C1 segment of cervical spinal cord (tissue), 14 donors: ENCODE data around the gene COL4A3.

Experiments
- DNase-seq, 14 donors: peaks; one replicate each; lab custom pipeline; 2025; lab: John Stamatoyannopoulos, UW

Gene COL4A3

GRCh38 chr2:227287771-227288170 is 123.3 kb downstream of the COL4A3 start:
- DNase-seq: no peak

GRCh38 chr2:227292314-227292713 is 127.9 kb downstream of the COL4A3 start:
- no peak for DNase-seq

GRCh38 chr2:227293531-227293930 is 129.1 kb downstream of the COL4A3 start:
- no peak for DNase-seq

- DNase-seq: no peak
Measured at GRCh38 chr2:227295806-227296205, 131.4 kb downstream of the COL4A3 start.

- no peak for DNase-seq
Measured at GRCh38 chr2:227296671-227297405, 132.4 kb downstream of the COL4A3 start.

- DNase-seq: no peak
Measured at GRCh38 chr2:227301523-227301922, 137.1 kb downstream of the COL4A3 start.

GRCh38 chr2:227308784-227309183 is 144.4 kb downstream of the COL4A3 start:
- peak in 1 of 14 donors; percentile 9 for DNase-seq

GRCh38 chr2:227310756-227311110 is 146.3 kb downstream of the COL4A3 start:
- DNase-seq: no peak

GRCh38 chr2:227311861-227312506 is 147.6 kb downstream of the COL4A3 start:
- no peak for DNase-seq

- no peak for DNase-seq
Measured at GRCh38 chr2:227312579-227312978, 148.2 kb downstream of the COL4A3 start.

- DNase-seq: no peak
Measured at GRCh38 chr2:227313310-227313709, 148.9 kb downstream of the COL4A3 start.

GRCh38 chr2:227317834-227318233 is 153.4 kb downstream of the COL4A3 start:
- DNase-seq: no peak

- no peak for DNase-seq
Measured at GRCh38 chr2:227320305-227321094, 156.1 kb downstream of the COL4A3 start.

GRCh38 chr2:227322530-227323205 is 158.2 kb downstream of the COL4A3 start:
- no peak for DNase-seq

GRCh38 chr2:227323818-227324217 is 159.4 kb downstream of the COL4A3 start:
- no peak for DNase-seq

- peak in 4 of 14 donors; percentile 34 to 60 (median 44) for DNase-seq
Measured at GRCh38 chr2:227324642-227324994, 160.2 kb downstream of the COL4A3 start.

GRCh38 chr2:227324995-227325838 is 160.8 kb downstream of the COL4A3 start, which contains the start of gene MFF:
MFF (plus strand) TSS chr2:227325251; CDS start chr2:227330666, 5,415 bp downstream.
- DNase-seq: peak; percentile 44 to 94 (median 88)

GRCh38 chr2:227325839-227326195 is 161.4 kb downstream of the COL4A3 start:
- peak in 4 of 14 donors; percentile 58 to 65 (median 60) for DNase-seq

GRCh38 chr2:227326783-227327182 is 162.4 kb downstream of the COL4A3 start:
- DNase-seq: no peak

GRCh38 chr2:227335713-227336112 is 171.3 kb downstream of the COL4A3 start:
- DNase-seq: peak in 1 of 14 donors; percentile 8

- no peak for DNase-seq
Measured at GRCh38 chr2:227337442-227337841, 173.0 kb downstream of the COL4A3 start.
